ENCODE data around the gene SPAG16.

DNA sequence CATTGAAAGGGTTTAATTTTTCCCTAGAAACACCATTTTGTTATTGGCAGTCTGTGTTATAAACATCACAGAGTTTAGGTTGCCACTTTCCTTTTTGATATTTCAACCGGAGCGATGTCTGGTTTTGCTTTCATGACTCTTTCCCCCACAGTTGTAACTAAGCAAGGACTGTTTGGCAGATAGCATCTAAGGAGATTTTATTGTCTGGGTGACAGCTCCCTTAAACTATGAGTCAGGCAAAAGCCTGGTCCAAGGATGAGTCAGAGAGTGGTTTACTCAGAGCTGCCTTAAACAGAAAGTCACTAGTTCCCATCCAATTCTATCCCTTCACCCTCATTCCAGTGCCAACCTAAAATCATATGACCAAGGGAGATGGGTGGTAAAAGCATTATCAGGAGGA is 785.0 kb downstream of the SPAG16 start:
- no peak for TF ChIP-seq CTCF (IDR thresholded peaks at IDR 0.05; ENCODE audit: low read length)
- no peak for TF ChIP-seq EZH2 (IDR thresholded peaks at IDR 0.05; ENCODE audit: borderline replicate concordance, low read length)

Data from OCI-LY1 (cell line).